ENCODE data around the gene BMP6.

The BMP6 gene

GRCh38 chr6:7770111-7770510, 44.2 kb downstream of the BMP6 start:
- Histone ChIP-seq H2BK5ac (ENCODE audit: low read depth, low read length, poor library complexity, severe bottlenecking) (no peak overlapping the region), H3K79me1 (replicated peaks; ENCODE audit: low read length, poor library complexity, severe bottlenecking) (no peaks in the 10 kb centered on the region), H2BK12ac (ENCODE audit: low read length in 2 of 2) (no peak overlapping the region), H2AK5ac (ENCODE audit: low read length, severe bottlenecking) (no peak overlapping the region), H3K4me1 (ENCODE audit: control insufficient read depth, insufficient read depth, low read depth, low read length) (no peaks in the 10 kb centered on the region), H2AFZ (ENCODE audit: low read depth, low read length) (no peak overlapping the region), H4K91ac (ENCODE audit: low read length) (no peak overlapping the region), H3K14ac (ENCODE audit: low read length in 2 of 2) (no peak overlapping the region), H3K27me3 (ENCODE audit: control insufficient read depth in 1 of 2, insufficient read depth in 1 of 2, low read length in 2 of 2) (peaks cover 0 to 19% of the 10 kb centered on the region in 2 experiments), H3K9ac (ENCODE audit: low read length) (no peak overlapping the region), H3K18ac (ENCODE audit: low read depth in 1 of 2, low read length in 2 of 2) (no peak overlapping the region), H2BK15ac (ENCODE audit: low read depth, poor library complexity, severe bottlenecking) (no peak overlapping the region), H3K4me3 (ENCODE audit: insufficient read depth in 1 of 2, low read depth in 1 of 2, low read length in 2 of 2) (no peak overlapping the region), H4K8ac (ENCODE audit: low read length) (no peak overlapping the region), H3K4me2 (ENCODE audit: low read length, poor library complexity, severe bottlenecking) (no peak overlapping the region), H3K4ac (ENCODE audit: low read depth in 1 of 2, low read length in 2 of 2) (no peak overlapping the region), H3K9me3 (ENCODE audit: control insufficient read depth, low read length) (no peaks in the 10 kb centered on the region), H3K23ac (ENCODE audit: low read length in 2 of 2) (no peak overlapping the region), H3K36me3 (ENCODE audit: control insufficient read depth in 1 of 2, insufficient read depth in 2 of 2, low read depth in 1 of 2, low read length in 2 of 2) (no peaks in the 10 kb centered on the region), H3K27ac (ENCODE audit: low read length, poor library complexity, severe bottlenecking) (no peak overlapping the region), H2BK120ac (ENCODE audit: low read depth, low read length) (no peak overlapping the region)
- WGBS: 75% methylated on average over 4 of the region's 4 CpGs
- no peak for DNase-seq

GRCh38 chr6:7770601-7771000, 44.7 kb downstream of the BMP6 start:
- Histone ChIP-seq H3K18ac (ENCODE audit: low read depth in 1 of 2, low read length in 2 of 2) (no peak overlapping the region), H3K23ac (ENCODE audit: low read length in 2 of 2) (no peak overlapping the region), H2BK5ac (ENCODE audit: low read depth, low read length, poor library complexity, severe bottlenecking) (no peak overlapping the region), H2AK5ac (ENCODE audit: low read length, severe bottlenecking) (no peak overlapping the region), H3K9me3 (ENCODE audit: control insufficient read depth, low read length) (no peaks in the 10 kb centered on the region), H3K36me3 (ENCODE audit: control insufficient read depth in 1 of 2, insufficient read depth in 2 of 2, low read depth in 1 of 2, low read length in 2 of 2) (no peaks in the 10 kb centered on the region), H3K27ac (ENCODE audit: low read length, poor library complexity, severe bottlenecking) (no peak overlapping the region), H2BK120ac (ENCODE audit: low read depth, low read length) (no peak overlapping the region), H2AFZ (ENCODE audit: low read depth, low read length) (no peak overlapping the region), H3K4me3 (ENCODE audit: insufficient read depth in 1 of 2, low read depth in 1 of 2, low read length in 2 of 2) (no peak overlapping the region), H3K27me3 (ENCODE audit: control insufficient read depth in 1 of 2, insufficient read depth in 1 of 2, low read length in 2 of 2) (peaks cover 0 to 19% of the 10 kb centered on the region in 2 experiments), H4K91ac (ENCODE audit: low read length) (no peak overlapping the region), H3K4me1 (ENCODE audit: control insufficient read depth, insufficient read depth, low read depth, low read length) (no peaks in the 10 kb centered on the region), H3K9ac (ENCODE audit: low read length) (no peak overlapping the region), H3K14ac (ENCODE audit: low read length in 2 of 2) (no peak overlapping the region), H3K4ac (ENCODE audit: low read depth in 1 of 2, low read length in 2 of 2) (no peak overlapping the region), H3K4me2 (ENCODE audit: low read length, poor library complexity, severe bottlenecking) (no peak overlapping the region), H2BK15ac (ENCODE audit: low read depth, poor library complexity, severe bottlenecking) (no peak overlapping the region), H2BK12ac (ENCODE audit: low read length in 2 of 2) (no peak overlapping the region), H3K79me1 (replicated peaks; ENCODE audit: low read length, poor library complexity, severe bottlenecking) (no peaks in the 10 kb centered on the region), H4K8ac (ENCODE audit: low read length) (no peak overlapping the region)
- no peak for DNase-seq
- 97% methylated on average over 3 of the region's 3 CpGs for WGBS

GRCh38 chr6:7773322-7773721, 47.4 kb downstream of the BMP6 start:
- no peaks in the 10 kb centered on the region for H3K9me3 ChIP-seq (ENCODE audit: control insufficient read depth, low read length)
- H4K8ac ChIP-seq (ENCODE audit: low read length): no peak overlapping the region
- no peak overlapping the region for H3K18ac ChIP-seq (ENCODE audit: low read depth in 1 of 2, low read length in 2 of 2)
- H3K4me3 ChIP-seq (ENCODE audit: insufficient read depth in 1 of 2, low read depth in 1 of 2, low read length in 2 of 2): no peak overlapping the region
- no peaks in the 10 kb centered on the region for H3K79me1 ChIP-seq (replicated peaks; ENCODE audit: low read length, poor library complexity, severe bottlenecking)
- H3K23ac ChIP-seq (ENCODE audit: low read length in 2 of 2): no peak overlapping the region
- peaks cover 4 to 19% of the 10 kb centered on the region in 2 experiments for H3K27me3 ChIP-seq (ENCODE audit: control insufficient read depth in 1 of 2, insufficient read depth in 1 of 2, low read length in 2 of 2)
- no peak overlapping the region for H2AFZ ChIP-seq (ENCODE audit: low read depth, low read length)
- no peaks in the 10 kb centered on the region for H3K36me3 ChIP-seq (ENCODE audit: control insufficient read depth in 1 of 2, insufficient read depth in 2 of 2, low read depth in 1 of 2, low read length in 2 of 2)
- no peak overlapping the region for H3K9ac ChIP-seq (ENCODE audit: low read length)
- H3K4ac ChIP-seq (ENCODE audit: low read depth in 1 of 2, low read length in 2 of 2): no peak overlapping the region
- 97% methylated on average over 2 of the region's 3 CpGs for WGBS
- H2BK12ac ChIP-seq (ENCODE audit: low read length in 2 of 2): no peak overlapping the region
- H3K4me2 ChIP-seq (ENCODE audit: low read length, poor library complexity, severe bottlenecking): no peak overlapping the region
- H2BK120ac ChIP-seq (ENCODE audit: low read depth, low read length): no peak overlapping the region
- H2BK5ac ChIP-seq (ENCODE audit: low read depth, low read length, poor library complexity, severe bottlenecking): no peak overlapping the region
- H3K27ac ChIP-seq (ENCODE audit: low read length, poor library complexity, severe bottlenecking): no peak overlapping the region
- DNase-seq: no peak
- no peak overlapping the region for H3K14ac ChIP-seq (ENCODE audit: low read length in 2 of 2)
- no peak overlapping the region for H2AK5ac ChIP-seq (ENCODE audit: low read length, severe bottlenecking)
- H2BK15ac ChIP-seq (ENCODE audit: low read depth, poor library complexity, severe bottlenecking): no peak overlapping the region
- H4K91ac ChIP-seq (ENCODE audit: low read length): no peak overlapping the region
- H3K4me1 ChIP-seq (ENCODE audit: control insufficient read depth, insufficient read depth, low read depth, low read length): no peaks in the 10 kb centered on the region

GRCh38 chr6:7773914-7774313, 48.0 kb downstream of the BMP6 start:
- H2BK15ac ChIP-seq (ENCODE audit: low read depth, poor library complexity, severe bottlenecking): no peak overlapping the region
- H2AK5ac ChIP-seq (ENCODE audit: low read length, severe bottlenecking): no peak overlapping the region
- no peak overlapping the region for H3K4me2 ChIP-seq (ENCODE audit: low read length, poor library complexity, severe bottlenecking)
- H3K4me3 ChIP-seq (ENCODE audit: insufficient read depth in 1 of 2, low read depth in 1 of 2, low read length in 2 of 2): no peak overlapping the region
- no peaks in the 10 kb centered on the region for H3K36me3 ChIP-seq (ENCODE audit: control insufficient read depth in 1 of 2, insufficient read depth in 2 of 2, low read depth in 1 of 2, low read length in 2 of 2)
- H3K4me1 ChIP-seq (ENCODE audit: control insufficient read depth, insufficient read depth, low read depth, low read length): no peaks in the 10 kb centered on the region
- no peak overlapping the region for H3K23ac ChIP-seq (ENCODE audit: low read length in 2 of 2)
- H3K4ac ChIP-seq (ENCODE audit: low read depth in 1 of 2, low read length in 2 of 2): no peak overlapping the region
- H3K18ac ChIP-seq (ENCODE audit: low read depth in 1 of 2, low read length in 2 of 2): no peak overlapping the region
- H2AFZ ChIP-seq (ENCODE audit: low read depth, low read length): no peak overlapping the region
- H3K9me3 ChIP-seq (ENCODE audit: control insufficient read depth, low read length): no peaks in the 10 kb centered on the region
- H2BK120ac ChIP-seq (ENCODE audit: low read depth, low read length): no peak overlapping the region
- 90% methylated on average over 8 of the region's 9 CpGs for WGBS
- DNase-seq: no peak
- H3K9ac ChIP-seq (ENCODE audit: low read length): no peak overlapping the region
- H3K79me1 ChIP-seq (replicated peaks; ENCODE audit: low read length, poor library complexity, severe bottlenecking): no peaks in the 10 kb centered on the region
- H3K27ac ChIP-seq (ENCODE audit: low read length, poor library complexity, severe bottlenecking): no peak overlapping the region
- peaks cover 4 to 19% of the 10 kb centered on the region in 2 experiments for H3K27me3 ChIP-seq (ENCODE audit: control insufficient read depth in 1 of 2, insufficient read depth in 1 of 2, low read length in 2 of 2)
- H3K14ac ChIP-seq (ENCODE audit: low read length in 2 of 2): no peak overlapping the region
- H4K91ac ChIP-seq (ENCODE audit: low read length): no peak overlapping the region
- H4K8ac ChIP-seq (ENCODE audit: low read length): no peak overlapping the region
- no peak overlapping the region for H2BK12ac ChIP-seq (ENCODE audit: low read length in 2 of 2)
- no peak overlapping the region for H2BK5ac ChIP-seq (ENCODE audit: low read depth, low read length, poor library complexity, severe bottlenecking)
